KBM-7 (cell line): Measurements from ENCODE around the gene SLC16A13.

Experiments used
- DNase-seq: peaks from one replicate; pipeline ENCODE4 v3.0.0-alpha.2; 2015
- in situ Hi-C: fragments of 300-500 bp; cut with MboI; formaldehyde crosslinking; loops from 2 replicates; pipeline ENCODE4 v1.14.3; 2020; ENCODE audit warnings: low sequenced_read_pairs, low pct_unique_long_range_greater_than_20kb, mixed read lengths

The SLC16A13 gene

GRCh38 chr17:7023576-7024401 is 12.0 kb upstream of the SLC16A13 start:
- in situ Hi-C loops = no loop called here
- peak; percentile 84 for DNase-seq

DNA sequence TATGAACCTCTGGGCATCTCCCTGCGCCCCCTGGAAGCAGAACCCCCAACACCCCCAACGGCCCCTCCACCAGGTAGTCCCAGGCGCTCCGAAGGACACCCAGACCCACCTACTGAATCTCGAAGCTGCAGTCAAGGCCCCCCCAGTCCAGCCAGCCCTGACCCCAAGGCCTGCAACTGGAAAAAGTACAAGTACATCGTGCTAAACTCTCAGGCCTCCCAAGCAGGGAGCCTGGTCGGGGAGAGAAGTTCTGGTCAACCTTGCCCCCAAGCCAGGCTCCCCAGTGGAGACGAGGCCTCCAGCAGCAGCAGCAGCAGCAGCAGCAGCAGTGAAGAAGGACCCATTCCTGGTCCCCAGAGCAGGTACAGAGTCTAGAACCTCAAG is 11.4 kb upstream of the SLC16A13 start:
- no peak for DNase-seq
- in situ Hi-C loops = no loop called here

DNA sequence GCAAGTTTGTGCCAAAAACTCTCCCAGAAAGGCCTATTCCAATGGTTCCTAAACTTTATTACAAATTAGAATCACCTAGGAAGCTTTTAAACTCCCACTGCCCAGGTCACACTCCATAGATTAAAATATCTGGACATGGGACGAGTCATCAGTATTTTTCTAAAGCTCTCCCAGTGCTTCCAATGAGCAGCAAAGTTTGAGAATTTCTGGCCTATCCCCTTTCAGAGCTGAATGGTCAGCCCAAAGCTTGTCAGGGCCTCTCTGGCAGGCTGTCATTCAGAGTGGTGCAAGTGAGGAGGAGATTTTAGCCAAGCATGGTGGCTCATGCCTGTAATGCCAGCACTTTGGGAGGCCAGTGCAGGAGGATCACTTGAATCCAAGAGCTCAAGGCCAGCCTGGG is 10.6 kb upstream of the SLC16A13 start:
- in situ Hi-C loops = loop anchor here (25.0 kb wide), 1 partner anchor 312 kb away; the partner anchor contains the start of genes ACAP1 and NEURL4
- DNase-seq = no peak

GRCh38 chr17:7026471-7027115 is 9.2 kb upstream of the SLC16A13 start:
- in situ Hi-C loops = loop anchor here (25.0 kb wide), 1 partner anchor 311 kb away; the partner anchor contains the start of genes ACAP1 and NEURL4
- DNase-seq = no peak

DNA sequence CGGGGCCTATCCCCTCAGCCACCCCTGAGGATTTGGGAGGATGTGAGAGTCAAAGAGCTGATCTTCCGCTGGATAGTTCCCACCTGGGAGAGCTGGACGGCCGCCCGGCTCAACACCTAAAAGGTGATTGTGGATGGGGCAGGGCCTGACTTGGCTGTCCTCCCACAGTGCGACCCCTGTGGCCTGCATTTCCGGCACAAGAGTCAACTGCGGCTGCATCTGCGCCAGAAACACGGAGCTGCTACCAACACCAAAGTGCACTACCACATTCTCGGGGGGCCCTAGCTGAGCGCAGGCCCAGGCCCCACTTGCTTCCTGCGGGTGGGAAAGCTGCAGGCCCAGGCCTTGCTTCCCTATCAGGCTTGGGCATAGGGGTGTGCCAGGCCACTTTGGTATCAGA is 8.5 kb upstream of the SLC16A13 start:
- in situ Hi-C loops = loop anchor here (25.0 kb wide), 1 partner anchor 310 kb away; the partner anchor contains the start of genes ACAP1 and NEURL4

GRCh38 chr17:7029096-7029495 is 6.7 kb upstream of the SLC16A13 start:
- no peak for DNase-seq
- in situ Hi-C loops = loop anchor here (25.0 kb wide), 1 partner anchor 308 kb away; the partner anchor contains the start of genes ACAP1 and NEURL4

More for the DNA sequence above, 8.5 kb upstream of the SLC16A13 start:
- no peak for DNase-seq

- in situ Hi-C loops = loop anchor here (25.0 kb wide), 1 partner anchor 308 kb away; the partner anchor contains the start of genes ACAP1 and NEURL4
Observed at GRCh38 chr17:7029659-7030058, 6.2 kb upstream of the SLC16A13 start.

GRCh38 chr17:7034955-7035590 is 742 bp upstream of the SLC16A13 start:
- in situ Hi-C loops = loop anchor here (25.0 kb wide), 1 partner anchor 302 kb away; the partner anchor contains the start of genes ACAP1 and NEURL4
- no peak for DNase-seq

More at GRCh38 chr17:7029659-7030058, 6.2 kb upstream of the SLC16A13 start:
- DNase-seq = peak; percentile 71

- DNase-seq = no peak
- in situ Hi-C loops = loop anchor here (25.0 kb wide), 1 partner anchor 299 kb away; the partner anchor contains the start of genes ACAP1 and NEURL4
Observed at GRCh38 chr17:7038025-7038862, 2.4 kb downstream of the SLC16A13 start.

- no peak for DNase-seq
- in situ Hi-C loops = loop anchor here (25.0 kb wide), 1 partner anchor 297 kb away; the partner anchor contains the start of genes ACAP1 and NEURL4
Observed at GRCh38 chr17:7039832-7040231, 4.0 kb downstream of the SLC16A13 start.

GRCh38 chr17:7041607-7042500 is 6.0 kb downstream of the SLC16A13 start:
- DNase-seq = no peak
- in situ Hi-C loops = loop anchor here (25.0 kb wide), 1 partner anchor 295 kb away; the partner anchor contains the start of genes ACAP1 and NEURL4

DNA sequence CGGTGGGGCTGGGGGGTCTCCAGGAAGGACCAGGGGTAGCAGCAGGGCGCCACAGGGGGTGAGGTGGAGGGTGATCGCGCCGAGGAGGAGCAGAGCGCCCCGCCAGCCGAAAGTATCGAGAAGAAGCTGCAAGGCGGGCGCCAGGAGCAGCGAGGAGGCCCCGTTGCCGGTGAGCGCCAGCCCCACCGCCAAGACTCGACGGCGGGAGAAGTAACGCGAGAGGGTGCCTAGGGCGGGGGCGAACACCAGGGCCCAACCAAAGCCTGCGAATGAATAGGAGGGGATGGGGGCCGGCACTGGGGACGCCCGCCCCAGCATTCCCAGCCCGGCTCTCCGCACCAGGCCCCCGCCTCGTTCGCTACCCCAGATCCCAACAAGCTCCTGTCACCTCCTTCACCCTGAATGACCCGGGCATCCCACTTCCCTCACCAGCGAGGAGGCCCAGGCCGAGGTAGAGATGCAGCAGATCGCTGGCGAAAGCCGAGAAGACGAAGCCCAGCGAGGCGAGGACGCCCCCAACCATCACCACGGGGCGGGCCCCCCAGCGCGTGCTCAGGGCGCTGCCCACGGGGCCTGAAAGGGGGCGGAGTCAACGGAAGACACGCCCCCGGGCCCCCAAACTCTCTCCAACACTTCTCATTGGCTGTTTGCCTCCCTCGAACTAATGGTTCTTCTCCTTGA is 6.8 kb downstream of the SLC16A13 start:
- DNase-seq = no peak
- in situ Hi-C loops = loop anchor here (25.0 kb wide), 1 partner anchor 295 kb away; the partner anchor contains the start of genes ACAP1 and NEURL4

DNA sequence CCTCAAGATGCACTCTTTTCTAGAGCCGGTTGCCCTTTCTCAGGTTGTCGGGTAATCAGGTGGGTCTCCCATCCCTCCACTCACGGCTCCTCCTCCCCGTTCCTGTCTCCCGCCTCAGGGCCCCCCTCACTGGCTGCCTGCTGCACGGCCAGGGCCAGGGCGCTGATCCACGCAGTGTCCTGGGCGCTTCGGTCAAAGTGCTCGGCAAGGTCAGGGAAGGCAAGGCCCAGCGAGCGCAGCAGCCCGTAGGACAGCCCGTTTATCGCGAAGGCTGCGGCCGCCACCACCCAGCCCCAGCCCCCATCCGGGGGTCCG is 7.3 kb downstream of the SLC16A13 start:
- no peak for DNase-seq
- in situ Hi-C loops = loop anchor here (25.0 kb wide), 1 partner anchor 294 kb away; the partner anchor contains the start of genes ACAP1 and NEURL4

DNA sequence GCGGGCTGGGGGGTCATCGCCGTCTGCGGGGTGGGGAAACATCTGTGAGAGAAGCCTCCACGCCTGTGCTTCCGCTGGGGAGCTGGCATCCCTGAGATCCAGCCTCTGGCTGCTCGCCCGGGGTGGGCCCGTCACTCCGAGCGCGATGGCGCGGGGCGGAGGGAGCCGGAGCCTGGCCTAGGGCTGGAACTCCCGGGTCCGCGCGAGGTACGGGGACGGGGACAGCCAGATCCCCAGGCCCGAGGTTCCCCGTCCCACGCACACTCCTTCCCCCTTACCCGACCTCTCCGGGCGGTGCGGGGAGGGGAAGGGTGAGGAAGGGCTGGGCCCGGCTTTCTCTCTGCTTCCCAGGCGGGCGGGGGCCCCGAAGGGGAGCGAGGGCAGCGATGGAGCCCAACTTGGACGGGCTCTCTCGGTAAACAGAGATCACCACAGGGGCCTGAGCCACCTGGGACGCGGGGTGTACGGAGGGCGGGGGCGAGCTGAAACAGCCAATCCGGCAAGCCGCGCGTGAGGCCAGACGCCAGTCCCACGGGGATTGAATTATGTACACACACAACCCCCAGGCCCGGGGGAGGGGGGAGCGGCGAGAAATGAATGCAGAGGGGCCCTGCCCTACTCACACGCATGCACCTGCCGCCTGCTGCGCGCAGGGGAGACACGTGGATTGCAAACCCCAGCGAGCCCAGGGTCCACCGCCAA is 7.8 kb downstream of the SLC16A13 start, which contains the start of gene SLC16A11:
SLC16A11 (minus strand) TSS at position 596 of the 702 bp plus-strand sequence; CDS start at position 17, 579 bp downstream.
- in situ Hi-C loops = loop anchor here (25.0 kb wide), 1 partner anchor 294 kb away; the partner anchor contains the start of genes ACAP1 and NEURL4
- no peak for DNase-seq

DNA sequence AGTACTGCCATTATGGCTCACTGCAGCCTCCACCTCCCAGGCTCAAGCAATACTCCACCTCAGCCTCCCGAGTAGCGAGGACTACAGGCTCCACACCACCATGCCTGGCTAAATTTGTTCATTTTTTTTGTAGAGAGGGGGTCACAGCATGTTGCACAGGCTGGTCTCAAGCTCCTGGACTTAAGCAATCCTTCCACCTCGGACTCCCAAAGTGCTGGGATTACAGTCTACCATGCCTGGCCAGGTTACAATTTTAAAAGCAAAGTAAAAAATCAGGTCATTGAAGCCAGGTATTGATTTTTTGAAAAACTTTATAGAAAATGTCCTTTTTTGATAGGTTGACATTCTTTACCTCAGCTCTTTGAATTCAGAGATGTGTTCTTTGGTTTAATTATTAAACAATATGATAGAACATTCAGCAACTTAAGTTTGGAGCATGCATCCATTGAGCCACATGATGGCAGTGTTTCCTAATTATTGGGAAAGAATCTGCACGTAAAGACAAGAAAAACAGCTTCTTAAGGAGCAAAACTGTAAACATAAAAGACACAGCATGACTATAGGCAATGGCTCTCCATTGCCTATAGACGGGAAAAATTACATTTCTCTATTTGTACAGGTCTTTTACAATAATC is 9.8 kb downstream of the SLC16A13 start:
- in situ Hi-C loops = loop anchor here (25.0 kb wide), 1 partner anchor 292 kb away; the partner anchor contains the start of genes ACAP1 and NEURL4

More for the DNA sequence above, 9.8 kb downstream of the SLC16A13 start:
- DNase-seq = peak; percentile 76
